MCF 10A (cell line): ENCODE measurements around the gene DLAT. TPM values are rescaled to one million over a fixed set of nuclear protein-coding genes. Genes with fewer than 3 reads are reported as not detected.

Experiments used
- BruUV-seq: library from RNA; stranded (reverse); fragments of 400-500 nt; replicated peaks from 2 replicates; lab custom pipeline; 2021; lab: Mats Ljungman, UMichigan
- CTCF ChIA-PET: fragments of 300-600 bp; sonication (Branson Sonifier 250); formaldehyde crosslinking; extraction: SDS; loops from one replicate; lab custom pipeline; 2021; ENCODE audit warnings: antibody characterized with exemption, inconsistent platforms; lab: Yijun Ruan, JAX
- POLR2A ChIA-PET: fragments of 300-600, 350-650 bp; sonication (Branson Sonifier 250); formaldehyde crosslinking; extraction: SDS; loops from one replicate; lab custom pipeline; 2020; ENCODE audit warnings: antibody characterized with exemption, inconsistent platforms; lab: Yijun Ruan, JAX
- DNase-seq: peaks from one replicate; pipeline ENCODE4 v3.0.0-alpha.2; 2018; ENCODE audit not compliant: unreplicated experiment
- H3K27ac Mint-ChIP-seq: one replicate; pipeline ENCODE4 v1.8.0; 2022; ENCODE audit warnings: mild to moderate bottlenecking, low read depth, mixed read lengths; ENCODE audit not compliant: unreplicated experiment
- H3K27me3 Mint-ChIP-seq: one replicate; pipeline ENCODE4 v1.8.0; 2022; ENCODE audit warnings: mixed read lengths; ENCODE audit not compliant: insufficient read depth, unreplicated experiment
- H3K36me3 Mint-ChIP-seq: one replicate; pipeline ENCODE4 v1.8.0; 2022; ENCODE audit warnings: mild to moderate bottlenecking, moderate library complexity, mixed read lengths; ENCODE audit not compliant: insufficient read depth, unreplicated experiment
- H3K4me1 Mint-ChIP-seq: one replicate; pipeline ENCODE4 v1.8.0; 2022; ENCODE audit warnings: mixed read lengths; ENCODE audit not compliant: insufficient read depth, unreplicated experiment
- H3K4me3 Mint-ChIP-seq: one replicate; pipeline ENCODE4 v1.8.0; 2022; ENCODE audit warnings: mild to moderate bottlenecking, moderate library complexity, mixed read lengths; ENCODE audit not compliant: unreplicated experiment
- H3K9me3 Mint-ChIP-seq: one replicate; pipeline ENCODE4 v1.8.0; 2022; ENCODE audit warnings: mixed read lengths; ENCODE audit not compliant: unreplicated experiment
- CTCF ChIP-seq: fragments of 200-600 bp; IDR thresholded peaks from one replicate; pipeline ENCODE4 v1.8.0; 2022; ENCODE audit warnings: antibody characterized with exemption, mild to moderate bottlenecking; ENCODE audit not compliant: unreplicated experiment
- intact Hi-C: fragments of 100-400 bp; cut with micrococcal nuclease; formaldehyde crosslinking; loops from 2 replicates; pipeline ENCODE4 v1.14.1; 2022
- total RNA-seq: library from RNA; stranded (reverse); gene quantifications from 2 replicates; pipeline ENCODE4 v1.2.3, GENCODE V29; 2022

Gene DLAT
- total RNA-seq, 1 experiment from 2014 or later: 43.3 TPM

GRCh38 chr11:112033902-112034301 lies 8.7 kb downstream of the DLAT start:
- intact Hi-C loops: no loop called here
- Mint-ChIP-seq H3K36me3 (peaks cover 82% of the 10 kb centered on the region), H3K27ac (peak overlapping the region; percentile 9), H3K27me3 (no peaks in the 10 kb centered on the region), H3K4me3 (no peak overlapping the region), H3K9me3 (no peaks in the 10 kb centered on the region), H3K4me1 (no peaks in the 10 kb centered on the region)
- CTCF ChIA-PET: interaction anchor here (0.6 kb wide), 1 partner anchor 53 kb away, joined by 3 read pairs; no protein-coding TSS in a partner anchor
- TF ChIP-seq CTCF: no peak
- no peak for DNase-seq
- POLR2A ChIA-PET: interaction anchor here (0.8 kb wide), 2 partner anchors 10 to 11 kb away, joined by 3 read pairs; no protein-coding TSS in a partner anchor
- no TSS peak for BruUV-seq

GRCh38 chr11:112037527-112037926 lies 12.3 kb downstream of the DLAT start:
- intact Hi-C loops: no loop called here
- Mint-ChIP-seq H3K4me1 (peaks cover 16% of the 10 kb centered on the region), H3K27me3 (no peaks in the 10 kb centered on the region), H3K36me3 (peaks cover 74% of the 10 kb centered on the region), H3K4me3 (no peak overlapping the region), H3K27ac (no peak overlapping the region), H3K9me3 (no peaks in the 10 kb centered on the region)
- no peak for DNase-seq
- ChIA-PET POLR2A (no interaction called here), CTCF (interaction anchor here (0.6 kb wide), 1 partner anchor 497 kb away, joined by 3 read pairs; no protein-coding TSS in a partner anchor)
- no TSS peak for BruUV-seq
- no peak for TF ChIP-seq CTCF

GRCh38 chr11:112042161-112042960 lies 17.2 kb downstream of the DLAT start:
- CTCF ChIA-PET: interaction anchor here (0.6 to 1.8 kb wide), 5 partner anchors 11 to 243 kb away, joined by 3 to 5 read pairs (median 3); no protein-coding TSS in a partner anchor
- peaks cover 84% of the 10 kb centered on the region for H3K36me3 Mint-ChIP-seq

More at GRCh38 chr11:112042161-112042960, 17.2 kb downstream of the DLAT start:
- Mint-ChIP-seq H3K4me1 (peaks cover 19% of the 10 kb centered on the region), H3K27me3 (no peaks in the 10 kb centered on the region), H3K4me3 (no peak overlapping the region), H3K27ac (peak overlapping the region; percentile 49), H3K9me3 (no peaks in the 10 kb centered on the region)
- peak; percentile 49 for DNase-seq
- TF ChIP-seq CTCF: no peak
- intact Hi-C loops: no loop called here
- no TSS peak for BruUV-seq
- POLR2A ChIA-PET: interaction anchor here (0.8 to 2.1 kb wide), 4 partner anchors 19 to 116 kb away, joined by 3 to 8 read pairs (median 4); partner anchors contain the start of genes NKAPD1 and PIH1D2
